GM15510 (cell line): ENCODE data around the gene LEMD2.

Experiments
- POLR2A ChIP-seq: IDR thresholded peaks from 3 replicates; pipeline ENCODE4 v1.6.1; 2011; ENCODE audit warnings: borderline replicate concordance; ENCODE audit not compliant: insufficient read length; ENCODE audit errors: extremely low read depth

The LEMD2 gene

GRCh38 chr6:33788694-33789549, at the start of gene LEMD2:
LEMD2 (minus strand) TSS chr6:33789130; CDS start chr6:33789116, 14 bp downstream.
- TF ChIP-seq POLR2A: peak; percentile 79

GRCh38 chr6:33837971-33838665, 49.2 kb upstream of the LEMD2 start:
- TF ChIP-seq POLR2A: no peak

GRCh38 chr6:33836806-33837469, 48.0 kb upstream of the LEMD2 start:
- no peak for TF ChIP-seq POLR2A

- no peak for TF ChIP-seq POLR2A
Measured at GRCh38 chr6:33834401-33835392, 45.8 kb upstream of the LEMD2 start.

- TF ChIP-seq POLR2A: no peak
Measured at GRCh38 chr6:33833599-33833998, 44.7 kb upstream of the LEMD2 start.

- no peak for TF ChIP-seq POLR2A
Measured at GRCh38 chr6:33830635-33831240, 41.8 kb upstream of the LEMD2 start.

- no peak for TF ChIP-seq POLR2A
Measured at GRCh38 chr6:33828764-33829731, 40.1 kb upstream of the LEMD2 start.

- no peak for TF ChIP-seq POLR2A
Measured at GRCh38 chr6:33828452-33828763, 39.5 kb upstream of the LEMD2 start.

GRCh38 chr6:33827546-33828451, 38.9 kb upstream of the LEMD2 start:
- TF ChIP-seq POLR2A: no peak

GRCh38 chr6:33826537-33826936, 37.6 kb upstream of the LEMD2 start:
- TF ChIP-seq POLR2A: no peak

GRCh38 chr6:33824461-33825154, 35.7 kb upstream of the LEMD2 start:
- no peak for TF ChIP-seq POLR2A
